Kasumi-1 (cell line): Measurements from ENCODE around the gene EFHC2.

ENCODE experiments used
- DNase-seq, 2 experiments: peaks; one replicate each; lab custom pipeline; 2025; lab: John Stamatoyannopoulos, UW

EFHC2 gene

GRCh38 chrX:44147130-44147529 lies 196.3 kb downstream of the EFHC2 start:
- no peak for DNase-seq

GRCh38 chrX:44144177-44144945 lies 199.1 kb downstream of the EFHC2 start:
- DNase-seq = no peak

- no peak for DNase-seq
Observed at GRCh38 chrX:44143061-44143602, 200.3 kb downstream of the EFHC2 start.

GRCh38 chrX:44130189-44130588 lies 213.3 kb downstream of the EFHC2 start:
- DNase-seq = no peak

GRCh38 chrX:44113337-44113736 lies 230.1 kb downstream of the EFHC2 start:
- no peak for DNase-seq

GRCh38 chrX:44106864-44107263 lies 236.6 kb downstream of the EFHC2 start:
- DNase-seq = peak; percentile 69 to 71

- no peak for DNase-seq
Observed at GRCh38 chrX:44105228-44105913, 238.1 kb downstream of the EFHC2 start.

- DNase-seq = no peak
Observed at GRCh38 chrX:44104699-44105098, 238.8 kb downstream of the EFHC2 start.

- DNase-seq = no peak
Observed at GRCh38 chrX:44101281-44101680, 242.2 kb downstream of the EFHC2 start.

- no peak for DNase-seq
Observed at GRCh38 chrX:44099366-44099765, 244.1 kb downstream of the EFHC2 start.
